ENCODE data around the gene FGD3.

Gene FGD3

GRCh38 chr9:93050231-93050630 is 102.9 kb downstream of the FGD3 start:
- Mint-ChIP-seq H3K36me3 (ENCODE audit: low read depth) (no peaks in the 10 kb centered on the region), H3K27me3 (no peaks in the 10 kb centered on the region), H3K9me3 (no peaks in the 10 kb centered on the region), H3K27ac (no peak overlapping the region), H3K4me3 (no peak overlapping the region), H3K4me1 (peaks cover 13% of the 10 kb centered on the region)
- DNase-seq (no peak), ATAC-seq (no peak)

- H3K36me3 Mint-ChIP-seq (ENCODE audit: low read depth): no peaks in the 10 kb centered on the region
- no peak overlapping the region for H3K27ac Mint-ChIP-seq
- H3K9me3 Mint-ChIP-seq: no peaks in the 10 kb centered on the region
- H3K4me1 Mint-ChIP-seq: peaks cover 15% of the 10 kb centered on the region
- ATAC-seq (no peak), DNase-seq (no peak)
- no peak overlapping the region for H3K4me3 Mint-ChIP-seq
- H3K27me3 Mint-ChIP-seq: no peaks in the 10 kb centered on the region
These were observed 104.4 kb downstream of the FGD3 start for GRCh38 chr9:93051680-93052089.

- Mint-ChIP-seq H3K9me3 (no peaks in the 10 kb centered on the region), H3K36me3 (ENCODE audit: low read depth) (no peaks in the 10 kb centered on the region), H3K27ac (no peak overlapping the region), H3K4me3 (no peak overlapping the region), H3K4me1 (peaks cover 18% of the 10 kb centered on the region), H3K27me3 (no peaks in the 10 kb centered on the region)
- DNase-seq (no peak), ATAC-seq (no peak)
These were observed 105.6 kb downstream of the FGD3 start for GRCh38 chr9:93052791-93053540.

GRCh38 chr9:93053781-93054331 is 106.5 kb downstream of the FGD3 start:
- Mint-ChIP-seq H3K4me1 (peaks cover 21% of the 10 kb centered on the region), H3K36me3 (ENCODE audit: low read depth) (no peaks in the 10 kb centered on the region), H3K27ac (no peak overlapping the region), H3K4me3 (no peak overlapping the region), H3K9me3 (no peaks in the 10 kb centered on the region), H3K27me3 (no peaks in the 10 kb centered on the region)
- no peak for ATAC-seq
- no peak for DNase-seq

- Mint-ChIP-seq H3K27ac (peak overlapping the region; percentile 46), H3K4me3 (no peak overlapping the region), H3K27me3 (no peaks in the 10 kb centered on the region), H3K36me3 (ENCODE audit: low read depth) (no peaks in the 10 kb centered on the region), H3K4me1 (peaks cover 30% of the 10 kb centered on the region), H3K9me3 (no peaks in the 10 kb centered on the region)
- DNase-seq: no peak
- ATAC-seq: no peak
These were observed 107.7 kb downstream of the FGD3 start for GRCh38 chr9:93054758-93055704.

- DNase-seq (no peak), ATAC-seq (no peak)
- H3K36me3 Mint-ChIP-seq (ENCODE audit: low read depth): no peaks in the 10 kb centered on the region
- H3K9me3 Mint-ChIP-seq: no peaks in the 10 kb centered on the region
- no peak overlapping the region for H3K4me3 Mint-ChIP-seq
- H3K4me1 Mint-ChIP-seq: peaks cover 52% of the 10 kb centered on the region
- H3K27me3 Mint-ChIP-seq: no peaks in the 10 kb centered on the region
- H3K27ac Mint-ChIP-seq: no peak overlapping the region
These were observed 109.8 kb downstream of the FGD3 start for GRCh38 chr9:93057042-93057702.

GRCh38 chr9:93057703-93058354 is 110.5 kb downstream of the FGD3 start:
- peak overlapping the region; percentile 67 for H3K27ac Mint-ChIP-seq
- H3K27me3 Mint-ChIP-seq: no peaks in the 10 kb centered on the region
- peaks cover 58% of the 10 kb centered on the region for H3K4me1 Mint-ChIP-seq
- H3K9me3 Mint-ChIP-seq: no peaks in the 10 kb centered on the region
- peak; percentile 8 for ATAC-seq
- DNase-seq: no peak
- no peaks in the 10 kb centered on the region for H3K36me3 Mint-ChIP-seq (ENCODE audit: low read depth)
- peak overlapping the region; percentile 13 for H3K4me3 Mint-ChIP-seq

GRCh38 chr9:93058355-93059010 is 111.2 kb downstream of the FGD3 start, which contains the start of gene SUSD3:
SUSD3 (plus strand) TSS chr9:93058701; CDS start chr9:93058743, 42 bp downstream.
- Mint-ChIP-seq H3K9me3 (no peaks in the 10 kb centered on the region), H3K27me3 (no peaks in the 10 kb centered on the region), H3K4me1 (peaks cover 62% of the 10 kb centered on the region), H3K4me3 (peak within 1 kb of the TSS; percentile 87), H3K27ac (peak within 1 kb of the TSS; percentile 87), H3K36me3 (ENCODE audit: low read depth) (no peaks in the 10 kb centered on the region)
- ATAC-seq (peak; percentile 56), DNase-seq (peak; percentile 77)

- H3K36me3 Mint-ChIP-seq (ENCODE audit: low read depth): no peaks in the 10 kb centered on the region
- peak; percentile 5 for ATAC-seq
- H3K27ac Mint-ChIP-seq: peak overlapping the region; percentile 87
- no peaks in the 10 kb centered on the region for H3K9me3 Mint-ChIP-seq
- H3K4me1 Mint-ChIP-seq: peaks cover 62% of the 10 kb centered on the region
- H3K27me3 Mint-ChIP-seq: no peaks in the 10 kb centered on the region
- DNase-seq: peak; percentile 37
- H3K4me3 Mint-ChIP-seq: peak overlapping the region; percentile 87
These were observed 111.8 kb downstream of the FGD3 start for GRCh38 chr9:93059011-93059714.

GRCh38 chr9:93059715-93060578 is 112.6 kb downstream of the FGD3 start:
- Mint-ChIP-seq H3K4me3 (peak overlapping the region; percentile 87), H3K9me3 (no peaks in the 10 kb centered on the region), H3K36me3 (ENCODE audit: low read depth) (peaks cover 2% of the 10 kb centered on the region), H3K4me1 (peaks cover 68% of the 10 kb centered on the region), H3K27ac (peak overlapping the region; percentile 87), H3K27me3 (no peaks in the 10 kb centered on the region)
- DNase-seq (no peak), ATAC-seq (no peak)

- H3K4me3 Mint-ChIP-seq: peak overlapping the region; percentile 87
- peaks cover 72% of the 10 kb centered on the region for H3K4me1 Mint-ChIP-seq
- no peaks in the 10 kb centered on the region for H3K9me3 Mint-ChIP-seq
- no peak for DNase-seq
- H3K27ac Mint-ChIP-seq: peak overlapping the region; percentile 87
- ATAC-seq: no peak
- H3K27me3 Mint-ChIP-seq: no peaks in the 10 kb centered on the region
- H3K36me3 Mint-ChIP-seq (ENCODE audit: low read depth): peaks cover 2% of the 10 kb centered on the region
These were observed 113.5 kb downstream of the FGD3 start for GRCh38 chr9:93060746-93061259.

- DNase-seq: no peak
- no peak for ATAC-seq
- no peaks in the 10 kb centered on the region for H3K9me3 Mint-ChIP-seq
- H3K4me3 Mint-ChIP-seq: peak overlapping the region; percentile 87
- no peaks in the 10 kb centered on the region for H3K27me3 Mint-ChIP-seq
- H3K36me3 Mint-ChIP-seq (ENCODE audit: low read depth): peaks cover 2% of the 10 kb centered on the region
- H3K27ac Mint-ChIP-seq: peak overlapping the region; percentile 87
- peaks cover 77% of the 10 kb centered on the region for H3K4me1 Mint-ChIP-seq
These were observed 114.0 kb downstream of the FGD3 start for GRCh38 chr9:93061260-93061751.

All from activated naive CD8-positive, alpha-beta T cell treated with anti-CD3 and anti-CD28 coated beads, Interleukin-2, amount 50 U/mL, for 24 hours (primary cell).